Pulmonary artery endothelial cell (primary cell): ENCODE measurements around the gene PDE6D. TPM values are rescaled to one million over a fixed set of nuclear protein-coding genes. Genes with fewer than 3 reads are reported as not detected.
A peak's percentile ranks its signal among the peaks of the same experiment; 100 is the strongest.

ENCODE experiments used
- DNase-seq: peaks from one replicate; pipeline ENCODE4 v3.0.0-alpha.2; 2011; ENCODE audit warnings: low read depth, low spot score
- total RNA-seq: library from RNA; depleted of rRNA; stranded (reverse); fragments of >200 nt; gene quantifications from 2 replicates; pipeline ENCODE4 v1.2.3, GENCODE V29; 2014

The PDE6D gene
- total RNA-seq, 1 donor from 2014 or later, result 16.9 TPM

GRCh38 chr2:231707927-231708772 lies 72.9 kb downstream of the PDE6D start, which contains the start of gene PTMA:
PTMA (plus strand) TSS chr2:231708525; CDS start chr2:231708707, 182 bp downstream.
- peak; percentile 99 for DNase-seq

DNA sequence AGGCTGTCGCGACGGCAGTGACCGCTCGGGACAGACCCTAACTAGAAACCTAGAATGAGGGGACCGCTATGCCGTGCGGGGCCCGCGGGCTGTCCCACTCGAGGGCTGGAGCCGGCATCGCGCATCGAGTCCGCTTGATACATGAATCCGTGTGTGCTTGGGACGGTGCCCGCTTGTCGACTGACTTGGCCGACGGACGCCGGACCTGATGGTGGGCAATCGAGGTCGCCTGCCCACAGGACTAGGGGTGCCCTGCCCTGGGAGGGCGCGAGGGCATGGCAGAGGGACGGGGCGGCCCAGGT lies 73.5 kb downstream of the PDE6D start:
- DNase-seq, result no peak

DNA sequence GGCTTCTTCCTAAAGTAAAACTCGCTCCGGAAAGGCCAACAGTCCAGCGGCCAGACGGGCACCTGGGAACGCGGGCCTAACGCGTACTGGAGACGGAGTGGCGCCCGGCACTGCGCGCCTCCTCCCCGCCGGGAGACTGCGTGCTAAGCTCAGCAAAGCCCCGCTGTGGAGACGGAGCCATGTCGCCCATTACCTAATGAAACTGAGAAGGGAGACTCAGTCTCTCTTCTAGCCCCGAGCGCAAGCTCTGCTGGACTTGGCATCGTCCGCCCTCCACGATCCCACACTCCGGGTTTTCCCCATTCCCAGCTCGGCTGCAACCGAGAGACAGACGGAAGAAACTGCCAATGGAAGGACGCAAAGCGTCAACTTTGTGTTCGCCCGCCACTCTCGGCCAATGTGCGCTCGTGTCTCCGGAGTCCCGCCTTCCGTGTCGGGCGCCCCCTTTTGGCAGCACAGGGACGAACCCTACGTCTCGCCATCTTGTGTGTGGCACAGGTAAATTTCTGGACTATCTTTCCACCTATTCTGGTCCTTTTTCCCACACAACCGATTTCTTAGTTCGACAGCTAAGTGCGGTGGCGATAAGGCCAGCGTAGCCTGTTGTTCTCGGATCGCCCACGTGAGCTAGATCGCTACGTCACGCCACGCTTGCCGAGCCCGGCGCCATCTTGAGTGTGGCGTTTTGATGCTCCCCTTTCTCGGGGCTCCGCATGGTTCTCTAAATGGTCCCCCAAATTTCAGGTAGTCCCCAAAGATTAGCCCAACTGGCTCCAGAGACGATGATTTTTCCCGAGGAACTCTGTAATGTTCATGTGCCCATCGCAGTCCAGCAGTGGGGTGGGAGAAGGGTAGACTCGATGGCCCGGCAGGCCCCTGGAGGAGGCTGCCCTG lies 74.1 kb downstream of the PDE6D start:
- DNase-seq, result peak; percentile 96

DNA sequence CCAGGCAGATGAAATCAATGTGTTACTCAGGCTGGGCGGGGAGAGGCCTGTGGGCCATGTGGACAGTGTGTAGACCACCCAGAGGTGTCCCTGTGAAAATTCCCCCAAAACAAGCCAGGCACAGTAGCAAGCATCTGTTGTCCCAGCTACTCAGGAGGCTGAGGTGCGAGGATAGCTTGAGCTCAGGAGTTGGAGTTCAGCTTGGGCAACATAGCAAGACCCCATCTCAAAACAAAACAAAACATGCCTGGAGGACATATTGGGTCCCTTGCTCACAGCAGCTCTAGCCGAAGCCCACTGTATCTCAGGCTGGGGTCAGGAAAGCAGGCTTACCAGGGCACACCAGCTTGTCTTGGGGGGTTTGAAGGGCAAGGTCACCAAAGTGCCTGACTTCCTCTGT lies 77.1 kb downstream of the PDE6D start:
- DNase-seq, result no peak

DNA sequence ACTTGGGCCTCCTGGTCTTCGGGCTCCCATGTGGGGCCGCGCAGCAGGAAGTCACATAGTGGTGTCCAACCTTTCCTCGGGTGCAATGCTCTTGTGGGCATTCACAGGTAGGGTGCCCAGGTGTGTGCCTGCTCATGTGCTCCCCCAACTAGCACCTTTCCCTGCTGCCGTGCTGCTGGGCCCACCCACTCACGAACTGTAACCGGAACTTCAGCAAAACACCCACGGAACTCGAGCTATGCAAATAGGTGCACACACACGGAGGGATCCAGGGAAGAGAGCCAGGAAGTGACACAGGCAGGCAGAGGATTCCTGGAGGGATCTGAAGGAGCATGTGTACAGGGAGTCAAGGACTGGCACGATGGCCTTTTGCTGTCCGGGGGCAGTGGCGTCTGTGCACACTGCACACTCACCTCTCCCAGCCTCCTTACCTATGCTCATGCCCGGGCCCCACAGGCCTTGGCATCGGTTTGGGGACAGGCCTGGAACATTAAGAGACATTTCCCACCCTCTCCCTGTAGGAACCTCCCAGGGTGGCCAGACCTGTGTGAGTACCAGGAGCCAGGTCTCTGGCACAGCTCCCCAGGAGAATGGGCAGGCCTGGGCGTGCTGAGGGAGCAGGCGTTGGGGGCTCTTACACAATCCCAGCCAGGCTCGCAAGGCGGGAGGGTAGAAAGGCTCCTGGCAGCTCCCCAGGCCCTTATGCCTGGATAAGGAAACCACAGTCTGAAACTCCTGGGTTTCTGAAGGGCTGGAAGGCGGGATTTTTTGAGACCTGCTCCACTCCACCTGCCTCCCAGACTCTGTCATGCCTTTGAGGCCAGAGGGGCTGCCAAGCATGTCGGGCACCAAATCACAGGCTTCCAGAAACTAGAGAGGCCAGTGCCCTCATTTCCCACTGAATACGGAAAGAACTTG lies 79.4 kb downstream of the PDE6D start:
- no peak for DNase-seq

DNA sequence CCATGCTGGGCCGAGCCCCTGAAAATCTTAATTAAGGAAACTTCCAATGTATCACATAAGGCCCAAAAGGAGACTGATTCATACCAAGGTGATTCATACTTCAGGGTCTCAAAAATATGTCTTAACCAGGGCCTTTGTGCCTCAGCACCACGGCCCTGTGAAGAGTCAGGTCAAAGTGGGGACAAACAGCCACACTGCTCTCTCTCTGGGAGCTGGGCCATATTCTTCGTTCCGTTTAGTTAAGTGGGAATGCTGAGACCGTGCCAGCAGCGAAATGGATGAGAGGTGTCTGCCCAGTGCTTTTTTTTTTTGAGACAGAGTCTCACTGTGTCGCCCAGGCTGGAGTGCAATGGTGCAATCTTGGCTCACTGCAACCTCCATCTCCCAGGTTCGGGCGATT lies 82.1 kb downstream of the PDE6D start:
- no peak for DNase-seq

- DNase-seq, result no peak
Measured at GRCh38 chr2:231696004-231696367, 85.1 kb downstream of the PDE6D start.

DNA sequence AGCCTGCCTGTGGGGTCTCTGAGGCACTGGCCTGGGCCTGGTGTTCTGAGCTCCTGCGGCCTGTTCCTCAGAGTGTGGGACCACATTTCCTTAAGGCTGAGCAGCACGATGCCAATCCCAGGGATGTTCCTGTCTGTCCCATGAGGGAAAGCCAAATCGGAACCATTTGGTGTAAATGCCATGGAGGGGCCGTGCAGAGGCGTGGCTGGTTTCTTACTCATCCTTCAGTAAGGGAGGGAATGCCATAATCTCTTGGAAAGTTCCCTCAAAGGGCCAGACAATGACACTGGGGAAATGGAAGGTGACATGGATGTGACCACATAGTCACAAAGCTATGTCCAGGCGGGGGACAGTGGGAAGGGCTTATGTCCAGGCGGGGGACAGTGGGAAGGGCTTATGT lies 87.1 kb downstream of the PDE6D start:
- DNase-seq, result no peak

GRCh38 chr2:231692847-231693246 lies 88.2 kb downstream of the PDE6D start:
- DNase-seq, result no peak

GRCh38 chr2:231691251-231691772 lies 89.8 kb downstream of the PDE6D start:
- DNase-seq, result no peak

DNA sequence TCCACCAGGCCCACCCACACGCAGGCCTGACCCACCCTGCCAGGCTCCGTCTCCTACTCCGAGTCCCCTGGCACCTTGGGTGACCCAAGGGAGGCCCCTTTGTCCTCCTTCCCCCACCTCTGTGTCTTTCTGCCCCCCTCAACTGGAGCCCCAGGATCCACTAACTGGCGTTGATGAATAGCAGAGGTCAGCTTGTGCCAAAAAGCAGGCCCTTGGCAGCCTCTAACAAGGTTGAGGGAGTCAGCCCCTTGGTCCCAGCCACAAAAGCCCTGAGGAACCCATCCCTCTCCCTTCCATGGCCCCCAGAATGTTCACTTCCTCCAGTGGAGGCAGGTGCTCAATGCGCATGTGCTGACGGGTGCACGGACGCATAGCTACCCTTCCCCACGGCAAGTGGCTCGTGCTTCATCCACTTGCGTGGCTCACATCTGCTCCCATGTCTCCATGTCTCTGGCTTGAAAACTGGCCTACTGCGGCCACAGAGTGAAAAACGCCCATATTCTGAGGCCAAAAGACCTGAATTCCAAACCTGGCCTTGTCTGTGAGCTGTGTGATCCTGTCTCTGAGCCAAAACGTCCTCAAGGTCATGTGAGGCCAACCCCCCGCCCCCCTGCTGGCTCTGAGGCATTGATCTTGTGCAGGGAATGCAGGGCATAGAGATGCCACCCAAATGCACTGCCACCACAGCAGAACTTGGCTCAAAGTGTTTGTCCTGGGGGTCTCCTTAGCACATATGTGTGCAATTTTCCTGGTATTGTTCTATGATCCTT lies 91.8 kb downstream of the PDE6D start:
- DNase-seq, result no peak

- DNase-seq, result no peak
Measured at GRCh38 chr2:231688719-231689118, 92.4 kb downstream of the PDE6D start.

DNA sequence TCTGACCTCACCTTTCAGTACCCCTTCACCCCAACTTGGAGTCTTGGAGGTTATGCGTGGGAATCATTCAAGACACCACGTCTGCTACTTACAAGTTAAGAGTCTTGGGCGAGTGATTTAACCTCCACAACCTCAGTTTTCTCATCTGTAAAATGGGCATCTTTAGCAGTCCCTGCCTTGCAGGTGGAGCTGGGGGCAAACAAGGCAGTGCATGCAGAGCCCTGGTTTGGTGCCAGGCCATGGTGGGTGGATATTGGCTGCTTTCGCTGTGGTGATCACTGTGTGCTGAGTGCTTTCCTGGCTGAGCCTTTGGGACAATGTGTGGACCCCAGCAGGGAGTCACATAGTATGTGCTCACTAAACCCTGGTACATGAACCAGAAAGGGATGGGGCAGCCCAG lies 93.1 kb downstream of the PDE6D start:
- no peak for DNase-seq

- DNase-seq, result no peak
Measured at GRCh38 chr2:231687133-231687852, 93.8 kb downstream of the PDE6D start.

DNA sequence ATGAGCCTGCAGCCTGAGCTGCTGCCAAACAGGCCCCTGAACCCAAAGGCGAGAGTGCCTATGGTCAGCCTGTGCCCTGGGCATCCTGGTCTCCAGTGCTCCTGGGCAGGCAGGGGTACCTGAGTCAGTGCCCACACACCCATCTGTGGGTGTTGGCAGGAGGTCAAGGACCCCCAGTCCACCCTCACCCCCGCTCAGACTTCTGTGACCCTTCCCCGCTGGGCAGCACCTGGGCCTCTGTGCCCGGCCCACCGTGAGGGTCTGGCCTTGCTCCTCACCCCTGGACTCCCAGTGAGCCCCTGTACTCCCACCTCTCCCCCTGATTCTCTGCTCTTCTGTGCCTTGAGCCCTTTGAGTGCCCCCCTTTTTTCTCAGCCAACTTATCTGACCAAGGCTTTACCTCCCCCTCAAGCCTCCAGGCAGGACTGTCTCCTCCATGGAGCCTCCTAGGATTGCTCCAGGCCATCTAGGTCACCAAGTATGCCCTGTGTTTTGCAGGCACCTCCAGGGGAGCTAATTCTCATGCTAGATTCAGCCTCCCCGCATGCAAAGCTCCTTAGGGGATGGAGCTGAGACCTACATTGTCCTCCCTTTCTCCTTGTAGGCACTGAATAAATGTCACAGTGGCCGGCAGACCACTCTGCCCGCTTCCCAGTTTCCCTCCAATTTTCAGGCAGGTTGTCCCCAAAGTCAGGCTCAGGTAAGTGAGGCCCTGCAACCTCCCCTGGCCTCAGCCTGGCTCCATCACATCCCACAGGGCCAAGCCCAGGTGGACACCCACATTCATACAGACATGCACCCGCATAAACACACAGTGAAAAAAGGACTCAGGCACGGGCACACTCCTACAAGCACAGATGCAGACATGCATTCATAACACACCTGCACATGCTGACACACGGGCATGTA lies 94.6 kb downstream of the PDE6D start:
- no peak for DNase-seq

GRCh38 chr2:231685349-231686191 lies 95.5 kb downstream of the PDE6D start:
- DNase-seq, result no peak

- no peak for DNase-seq
Measured at GRCh38 chr2:231684314-231685223, 96.5 kb downstream of the PDE6D start.
